Measurements from ENCODE around the gene MPP4.
A peak's percentile ranks its signal among the peaks of the same experiment; 100 is the strongest.
"Not testable (repeated sequence)": the region's sequence is repeated elsewhere in the genome, so short reads cannot be mapped to it uniquely, and the experiment has no call there.

The MPP4 gene

DNA sequence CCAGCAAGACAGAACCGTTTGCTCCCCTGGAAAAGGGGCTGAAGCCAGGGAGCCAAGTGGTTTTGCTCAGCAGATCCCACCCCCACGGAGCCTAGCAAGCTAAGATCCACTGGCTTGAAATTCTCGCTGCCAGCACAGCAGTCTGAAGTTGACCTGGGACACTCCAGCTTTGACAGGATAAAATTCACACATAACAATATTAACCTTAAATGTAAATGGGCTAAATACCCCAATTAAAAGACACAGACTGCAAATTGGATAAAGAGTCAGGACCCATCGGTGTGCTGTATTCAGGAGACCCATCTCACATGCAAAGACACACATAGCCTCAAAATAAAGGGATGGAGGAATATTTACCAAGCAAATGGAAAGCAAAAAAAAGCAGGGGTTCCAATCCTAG is 27.2 kb downstream of the MPP4 start:
- DNase-seq, result not testable (repeated sequence)

DNA sequence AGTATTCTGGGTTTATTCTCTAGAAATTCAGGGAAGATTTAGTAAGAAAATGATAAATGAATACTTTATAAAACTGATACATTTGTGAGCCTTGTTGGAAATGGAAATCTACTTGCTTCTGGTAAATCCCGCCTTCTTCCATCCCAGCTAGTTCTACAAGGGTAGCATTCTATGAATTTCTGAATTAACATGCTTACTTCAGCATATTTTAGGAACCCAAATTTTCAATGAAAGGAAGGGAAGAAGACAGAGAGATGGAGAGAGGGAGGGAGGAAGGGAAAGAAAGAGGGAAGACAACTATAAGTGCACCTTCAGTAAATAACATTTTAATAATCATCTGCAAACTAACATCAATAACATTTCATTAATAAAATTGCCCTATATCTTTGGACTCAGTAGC is 28.6 kb downstream of the MPP4 start:
- DNase-seq, result no peak

DNA sequence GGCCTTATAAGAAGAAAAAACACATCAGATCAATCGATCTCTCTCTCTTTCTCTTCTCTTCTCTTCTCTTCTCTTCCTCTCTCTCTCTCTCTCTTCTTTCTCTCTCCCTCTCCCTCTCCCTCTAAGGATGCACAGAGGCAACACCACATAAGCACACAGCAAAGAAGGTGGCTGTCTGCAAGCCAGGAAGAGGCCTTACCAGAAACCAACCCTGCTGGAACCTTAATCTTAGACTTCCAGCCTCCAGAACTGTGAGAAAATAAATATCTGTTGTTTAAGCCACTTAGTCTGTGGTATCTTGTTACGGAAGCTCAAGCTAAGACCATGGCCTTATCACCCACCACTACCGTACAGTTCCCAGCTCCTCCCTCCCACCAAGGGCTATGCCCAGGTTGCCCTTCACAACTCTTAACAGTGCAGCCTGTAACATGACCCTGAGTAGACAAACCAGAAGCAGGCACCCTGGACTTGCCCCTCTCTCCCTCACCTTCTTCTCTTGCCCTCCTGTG is 30.0 kb downstream of the MPP4 start:
- no peak for DNase-seq

DNA sequence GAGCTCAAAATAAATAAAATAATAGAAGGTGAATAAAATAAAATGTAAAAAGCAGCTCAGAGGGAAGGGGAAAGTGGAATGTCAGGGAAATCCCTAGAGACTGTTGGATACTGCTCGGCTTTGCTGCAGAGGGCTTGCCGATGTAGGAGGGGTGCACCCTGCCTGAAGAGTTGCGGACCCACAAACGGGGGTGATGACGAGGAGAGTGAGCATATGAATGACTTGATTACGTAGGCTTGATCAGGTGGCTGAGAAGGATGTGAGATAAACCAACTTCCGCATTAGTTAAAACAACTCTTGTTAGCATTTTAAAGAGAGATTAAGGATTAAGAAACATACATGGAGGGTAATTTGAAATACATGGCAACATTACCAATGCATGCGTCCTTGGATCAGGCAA is 34.1 kb downstream of the MPP4 start:
- no peak for DNase-seq

DNA sequence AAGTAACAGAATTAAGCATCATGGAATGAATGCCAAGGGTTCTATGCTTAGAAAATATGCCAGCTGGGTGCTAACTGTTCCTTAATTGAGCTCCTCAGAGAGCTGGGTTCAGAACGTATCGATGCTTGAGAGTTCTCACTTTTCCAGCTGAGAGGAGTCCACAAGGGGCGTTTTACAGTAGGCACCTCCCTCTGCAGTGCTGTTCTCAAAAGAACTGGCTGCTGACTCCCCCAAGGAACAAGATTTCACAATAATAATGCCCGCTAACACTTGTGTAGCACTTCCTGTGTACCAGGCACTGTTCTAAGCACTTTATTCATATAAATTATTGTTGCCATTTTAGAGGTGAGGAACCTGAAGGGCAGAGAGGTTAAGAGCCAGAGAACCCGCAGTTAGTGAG is 37.1 kb downstream of the MPP4 start:
- no peak for DNase-seq

DNA sequence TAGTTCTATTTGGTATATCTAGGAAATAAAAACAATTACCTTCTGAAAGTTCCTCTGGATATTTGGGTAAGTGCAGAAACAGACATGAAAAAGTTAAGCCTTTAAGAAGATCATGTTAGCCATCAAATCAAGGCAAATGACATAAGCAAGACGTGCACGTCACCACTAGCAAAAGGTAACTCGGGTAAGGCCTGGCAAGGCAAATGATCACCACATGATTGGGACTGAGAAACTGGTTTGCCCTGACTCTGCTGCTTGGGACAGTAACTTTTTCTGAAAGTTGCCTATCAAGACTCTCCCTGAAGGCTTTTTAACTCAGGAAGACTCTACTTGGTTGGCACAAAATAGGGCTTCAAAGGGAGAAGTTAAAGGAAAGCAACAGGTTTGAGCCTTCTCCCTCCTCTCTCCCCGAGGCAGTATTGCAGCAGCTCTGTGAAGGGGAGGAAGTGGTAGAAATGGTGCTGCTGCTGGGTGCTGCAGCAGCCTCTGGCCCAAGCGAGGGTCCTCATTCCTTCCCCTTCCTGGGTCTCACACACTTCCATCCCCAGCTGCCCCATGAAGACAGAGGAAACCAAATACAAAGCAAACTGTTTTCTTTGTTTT is 38.0 kb downstream of the MPP4 start:
- no peak for DNase-seq

DNA sequence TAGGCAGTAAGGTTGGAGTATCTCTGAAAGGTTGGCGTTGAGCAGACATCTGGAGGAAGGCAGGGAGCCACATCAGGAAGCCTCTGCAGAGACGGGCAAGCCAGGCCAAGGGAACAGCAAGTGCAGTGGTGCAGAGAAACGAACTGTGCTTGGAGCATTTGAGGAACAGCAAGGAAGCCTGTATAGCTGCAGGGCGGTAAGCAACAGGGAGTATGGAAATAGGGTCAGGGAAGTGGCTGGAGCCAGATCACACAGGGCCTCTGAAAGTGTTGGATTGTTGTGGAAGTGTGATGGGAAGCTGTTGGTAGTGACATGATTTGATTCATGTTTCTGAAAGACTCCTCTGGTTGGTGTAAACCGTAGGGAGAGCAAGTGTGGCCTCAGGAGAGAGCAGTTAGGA is 41.7 kb downstream of the MPP4 start:
- DNase-seq, result no peak

DNA sequence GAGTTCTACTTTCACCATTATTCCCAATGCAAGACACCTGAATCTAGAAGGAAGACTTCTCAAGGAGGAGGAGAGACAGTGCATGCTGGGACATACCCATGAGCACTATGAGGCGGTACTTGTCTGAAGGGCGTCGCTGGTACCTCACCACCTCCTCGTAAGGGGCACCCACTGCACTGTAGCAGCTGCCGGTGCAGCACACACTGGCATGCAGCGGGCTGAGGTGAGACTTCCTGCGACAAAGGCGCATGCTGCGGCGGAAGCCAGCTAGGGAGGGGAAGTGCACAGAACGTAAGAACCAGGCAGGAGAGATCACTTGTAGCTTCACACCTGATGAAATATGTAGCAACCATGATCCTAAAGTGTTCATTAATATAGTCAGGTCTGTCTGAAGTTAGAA is 42.3 kb downstream of the MPP4 start:
- peak; percentile 49 for DNase-seq

DNA sequence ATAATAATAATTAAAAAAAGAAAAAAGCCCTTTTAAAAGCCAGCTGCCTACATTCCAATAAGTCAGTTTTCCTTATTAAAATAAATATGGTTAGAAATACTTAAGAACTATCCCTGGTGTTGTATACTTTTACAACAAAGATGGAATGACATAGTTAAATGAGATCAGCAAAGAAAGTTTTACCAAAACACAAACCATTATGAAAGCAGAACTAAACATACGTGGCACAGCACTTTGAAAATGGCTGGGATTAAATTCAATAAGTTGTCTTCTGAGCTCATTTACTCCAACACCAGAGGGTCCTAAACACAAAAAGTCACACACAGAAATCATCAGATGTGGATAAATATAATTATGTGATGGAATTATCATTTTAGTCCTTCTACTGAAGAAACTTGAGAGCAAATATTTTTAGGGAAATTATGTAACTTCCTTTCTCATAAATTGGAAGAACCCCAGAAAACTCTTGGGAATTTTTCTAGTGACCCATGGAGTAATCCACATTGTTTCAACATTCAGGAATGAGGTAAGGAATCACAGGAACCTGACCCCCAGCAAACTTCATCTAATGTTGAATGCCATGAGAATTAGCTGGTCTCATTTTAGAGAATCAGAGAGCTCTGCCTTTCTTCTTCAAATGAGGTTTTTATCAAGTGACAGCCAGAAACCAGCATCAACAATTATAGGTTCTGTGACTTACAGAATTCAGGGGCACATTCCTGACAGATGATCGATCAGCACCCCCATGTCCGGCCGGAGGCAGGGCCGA is 43.6 kb downstream of the MPP4 start:
- DNase-seq, result no peak

DNA sequence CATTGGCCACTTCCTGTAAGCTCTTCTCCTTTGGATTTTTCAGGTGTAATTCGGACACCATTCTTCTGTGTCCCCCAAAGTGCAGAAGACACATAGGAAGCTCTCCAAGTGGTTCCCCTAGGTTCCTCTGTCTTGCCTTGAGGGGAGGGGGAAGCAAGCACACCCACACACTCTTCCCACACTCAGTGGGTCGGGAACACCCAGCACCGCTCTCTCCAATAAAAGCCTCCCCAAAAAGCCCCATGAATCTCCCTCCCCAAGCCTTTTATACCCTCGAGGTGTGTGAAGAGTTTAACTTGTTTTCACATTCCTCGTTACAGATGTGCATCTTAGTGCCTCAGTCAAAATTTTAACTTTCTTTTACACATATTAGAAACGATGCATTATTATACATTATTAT is 45.2 kb downstream of the MPP4 start:
- no peak for DNase-seq

DNA sequence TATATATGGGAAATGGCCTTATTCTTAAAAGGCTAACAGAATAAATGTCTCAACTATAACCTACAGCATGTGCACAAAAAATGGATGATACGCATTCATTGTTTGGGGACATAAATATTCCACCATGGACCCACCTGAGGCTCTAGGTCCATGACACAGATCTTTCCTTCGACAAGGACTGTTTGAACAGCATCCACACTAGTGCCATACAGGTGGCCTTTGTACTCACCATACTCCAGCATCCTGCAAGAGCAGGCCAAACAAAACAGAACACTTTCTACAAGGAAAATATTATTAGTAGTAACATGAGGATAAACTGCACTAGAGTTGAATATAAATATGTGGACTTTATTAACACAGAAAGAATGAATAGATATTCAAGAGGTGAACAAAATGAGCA is 49.0 kb downstream of the MPP4 start:
- no peak for DNase-seq

DNA sequence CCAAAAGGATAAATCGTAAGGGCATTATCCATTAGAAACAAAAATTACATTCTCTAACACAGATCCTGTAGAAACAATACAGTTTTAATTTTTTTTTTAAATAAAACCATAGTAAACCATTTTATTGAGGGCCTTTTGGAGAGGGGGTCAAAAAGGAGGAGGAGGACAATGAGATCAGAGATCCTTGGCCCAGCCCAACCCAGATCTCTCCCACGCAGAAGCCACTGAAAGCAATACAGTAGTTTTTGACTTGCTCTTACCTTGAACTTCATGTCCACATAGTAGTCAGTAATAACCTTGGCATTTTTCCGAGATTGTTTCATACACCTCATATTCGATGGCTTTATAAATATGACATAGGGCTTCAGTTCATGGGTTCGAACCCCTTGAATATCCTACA is 51.0 kb downstream of the MPP4 start:
- DNase-seq, result no peak

DNA sequence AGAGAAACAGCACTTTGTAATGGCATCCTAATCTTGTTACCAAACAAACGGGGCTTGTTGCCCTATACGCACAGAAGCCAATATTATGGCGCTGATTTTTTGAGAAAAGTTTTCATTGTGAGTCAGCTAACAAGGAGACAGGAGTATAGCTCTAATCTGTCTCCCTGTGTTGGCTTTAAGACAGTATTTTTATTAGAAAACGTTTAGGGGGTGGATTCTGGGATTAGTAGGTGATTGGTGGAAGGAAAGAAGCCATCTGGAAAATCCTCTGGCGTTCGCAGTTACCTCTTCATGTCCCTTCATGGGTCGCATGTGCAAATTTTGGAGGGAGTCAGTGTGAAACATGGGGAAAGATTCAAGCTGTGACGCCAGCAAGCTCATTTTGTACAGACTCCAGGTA is 54.4 kb downstream of the MPP4 start:
- no peak for DNase-seq

DNA sequence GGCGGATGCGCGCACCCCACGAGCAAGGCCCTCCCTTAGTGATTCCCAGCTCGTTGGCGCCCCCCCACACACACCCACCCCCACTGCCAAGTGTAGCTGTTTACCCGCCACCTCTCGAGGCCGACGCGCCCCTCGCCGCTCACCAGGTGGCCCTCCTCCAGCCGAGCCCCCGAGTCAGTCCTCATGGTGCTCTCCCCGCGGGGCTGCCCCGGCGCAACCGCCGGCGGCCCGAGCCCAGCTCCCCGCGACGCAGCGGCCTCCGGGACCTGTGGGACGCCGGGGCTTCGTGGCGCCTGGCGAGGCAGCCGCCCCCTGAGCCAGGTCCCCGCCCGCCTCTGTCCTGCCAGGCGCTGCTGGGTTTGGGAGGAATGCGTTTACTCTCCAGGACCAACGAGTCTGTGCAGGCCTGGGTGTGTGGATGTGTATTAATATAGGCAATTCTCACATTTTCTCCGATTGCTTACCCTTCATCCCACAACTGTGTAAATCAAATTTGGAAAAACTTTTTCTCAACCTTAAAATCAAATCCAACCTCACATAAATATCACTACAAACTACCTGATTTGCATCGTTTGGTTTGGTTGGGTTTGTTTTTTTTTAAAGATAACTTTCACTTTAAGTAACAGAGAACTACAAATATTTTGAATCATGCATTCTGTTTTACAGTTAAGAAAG is 55.1 kb downstream of the MPP4 start, which contains the start of gene TMEM237:
TSS of gene TMEM237 (minus strand) at position 288 of the 675 bp plus-strand sequence. CDS start at position 185, 103 bp downstream.
- DNase-seq, result peak; percentile 62

DNA sequence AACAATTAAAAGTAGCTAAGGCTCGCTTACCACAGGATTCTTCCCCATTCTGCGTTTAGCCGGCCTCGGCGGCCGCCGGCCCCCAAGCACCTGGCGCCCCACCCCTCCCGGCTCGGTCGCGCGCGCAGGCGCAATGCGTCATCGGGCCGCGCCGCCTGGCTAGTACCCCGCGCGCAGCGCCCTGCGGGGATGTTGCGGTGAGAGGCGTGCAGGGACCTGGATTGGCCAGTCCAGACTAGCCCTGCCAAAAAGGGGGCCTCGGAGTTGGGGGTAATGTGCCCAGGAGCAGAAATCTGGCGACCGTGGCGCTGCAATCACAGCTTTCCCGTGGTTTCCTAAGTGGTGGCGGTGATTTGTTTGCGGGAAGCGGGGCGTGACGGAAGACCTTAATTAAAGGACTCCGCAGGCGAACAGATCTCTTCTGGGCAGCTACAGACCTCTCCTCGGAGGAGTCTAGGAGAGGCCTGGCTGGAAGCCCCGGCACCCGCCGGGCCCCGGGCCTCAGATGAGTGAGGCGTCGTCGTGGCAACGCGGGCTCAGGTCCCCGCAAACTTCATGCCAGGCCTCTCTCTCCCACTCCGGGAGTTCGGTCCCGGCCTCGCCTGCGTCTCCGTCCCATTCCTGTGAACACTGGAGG is 55.7 kb downstream of the MPP4 start:
- peak; percentile 87 for DNase-seq

DNA sequence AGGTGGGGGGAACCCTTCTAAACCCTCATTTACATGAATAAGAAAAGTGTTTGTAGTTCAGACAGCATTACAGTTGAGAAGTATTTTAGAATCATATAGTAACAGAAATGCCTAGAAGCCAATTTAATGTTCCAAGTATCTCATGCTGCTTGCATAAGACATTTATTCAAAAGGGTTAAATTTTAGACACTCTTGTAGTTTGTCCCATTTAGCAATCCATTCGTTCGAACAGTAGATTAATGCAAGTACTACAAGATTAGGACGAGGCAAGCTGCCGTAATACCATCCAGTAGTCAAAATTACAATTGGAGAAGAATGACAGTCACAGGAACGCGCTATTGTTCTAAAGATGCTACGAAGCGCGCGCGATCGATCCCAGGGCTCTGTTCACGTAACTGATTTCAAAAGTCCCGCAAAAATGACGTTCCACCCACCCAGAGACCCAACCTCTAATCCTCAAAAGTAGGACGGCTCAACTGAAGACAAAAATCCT is 56.3 kb downstream of the MPP4 start:
- DNase-seq, result no peak

DNA sequence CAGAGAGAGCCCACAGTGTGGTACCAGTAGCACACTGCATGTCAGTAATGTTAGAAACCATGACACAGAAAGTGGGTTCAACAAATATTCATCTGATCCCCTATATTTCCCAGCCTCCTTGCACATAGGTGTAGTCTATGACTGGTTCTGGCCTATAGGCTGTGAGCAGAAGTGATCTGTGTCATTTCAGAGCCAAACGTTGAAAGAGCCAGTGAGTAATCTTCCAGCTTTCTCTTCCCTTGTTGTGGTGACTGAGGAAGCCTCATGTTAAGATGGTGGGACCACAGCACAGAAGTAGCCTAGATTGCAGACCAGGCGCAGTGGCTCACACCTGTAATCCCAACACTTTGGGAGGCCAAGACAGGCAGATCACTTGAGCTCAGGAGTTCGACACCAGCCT is 59.2 kb downstream of the MPP4 start:
- no peak for DNase-seq

DNA sequence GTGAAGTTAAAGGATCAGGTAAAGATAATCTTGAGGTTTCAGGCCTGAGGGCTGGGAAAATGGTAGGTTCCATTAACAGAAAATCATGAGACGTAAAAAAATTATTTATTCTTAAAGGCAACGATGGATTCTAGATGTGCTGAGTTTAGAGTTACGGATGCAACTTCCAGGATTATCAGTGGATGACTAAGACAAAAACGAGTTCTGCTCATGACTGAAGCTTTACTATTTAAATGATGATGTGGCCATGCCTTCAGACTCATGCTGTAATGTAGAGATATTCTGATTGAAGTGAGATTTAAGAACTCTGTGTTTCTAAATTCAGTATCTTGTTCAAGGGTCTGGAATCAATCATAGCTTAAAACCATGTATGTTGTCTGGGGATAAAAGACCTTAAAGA is 60.1 kb downstream of the MPP4 start:
- no peak for DNase-seq

DNA sequence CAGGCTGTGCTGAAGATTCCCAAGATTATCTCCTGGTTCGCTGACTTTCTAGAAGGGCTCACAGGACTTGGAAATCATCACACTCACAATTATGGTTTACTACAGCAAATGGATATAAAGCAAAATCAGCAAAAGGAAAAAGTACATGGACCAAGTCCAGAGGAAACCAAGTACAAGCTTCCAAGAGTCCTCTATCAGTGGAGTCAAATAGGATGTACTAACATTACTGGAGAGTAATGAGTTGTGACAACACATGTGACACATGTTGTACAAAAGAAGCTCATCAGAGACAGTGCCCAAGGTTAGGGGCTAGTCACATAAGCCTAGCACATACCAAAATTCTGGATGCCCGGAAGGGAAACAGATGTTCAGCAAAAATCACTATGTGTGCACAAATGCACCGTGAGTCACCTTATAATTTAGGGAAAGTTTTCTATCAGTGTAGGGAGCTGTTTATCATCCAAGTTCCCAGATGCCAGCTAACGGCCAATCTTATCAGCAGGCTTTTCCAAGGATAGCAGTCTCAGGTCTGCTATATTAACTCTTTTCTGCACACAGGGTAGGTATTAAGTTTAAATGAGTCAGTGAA is 64.7 kb downstream of the MPP4 start:
- no peak for DNase-seq

DNA sequence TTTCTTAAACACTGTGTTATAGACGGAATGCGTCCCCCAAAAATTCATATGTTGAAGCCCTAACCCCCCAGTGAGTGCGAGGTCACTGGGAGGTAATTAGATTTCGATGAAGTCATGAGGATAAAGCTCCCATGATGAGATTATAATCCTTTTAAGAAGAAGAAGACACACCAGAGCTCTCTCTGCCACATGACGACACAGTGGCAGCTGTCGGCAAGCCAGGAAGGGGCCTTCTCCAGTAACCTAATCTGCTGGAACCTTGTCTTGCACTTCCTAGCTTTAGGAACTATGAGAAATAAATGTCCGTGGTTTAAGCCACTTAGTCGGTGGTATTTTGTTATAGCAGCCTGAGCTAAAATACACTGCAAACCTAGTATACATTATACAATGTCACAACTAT is 67.4 kb downstream of the MPP4 start:
- DNase-seq, result no peak

DNA sequence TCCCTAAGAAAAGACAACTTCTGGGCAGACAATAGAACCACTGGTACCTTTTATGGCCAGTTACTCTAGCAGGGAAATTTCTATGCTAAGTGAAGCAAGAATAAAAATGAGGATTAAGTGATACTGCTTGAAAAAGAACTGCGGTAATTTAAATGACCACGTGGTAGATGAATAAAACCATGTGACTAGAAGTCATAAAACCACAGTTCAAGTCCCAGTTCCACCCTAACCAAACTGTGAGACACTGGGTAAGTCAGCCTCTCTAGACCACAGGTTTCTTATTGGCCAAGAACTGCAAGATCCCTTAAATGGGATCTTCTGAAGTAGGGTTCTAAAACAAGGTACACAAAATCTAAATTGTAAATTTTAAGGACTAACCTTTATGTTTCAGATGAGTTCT is 67.9 kb downstream of the MPP4 start:
- DNase-seq, result no peak

DNA sequence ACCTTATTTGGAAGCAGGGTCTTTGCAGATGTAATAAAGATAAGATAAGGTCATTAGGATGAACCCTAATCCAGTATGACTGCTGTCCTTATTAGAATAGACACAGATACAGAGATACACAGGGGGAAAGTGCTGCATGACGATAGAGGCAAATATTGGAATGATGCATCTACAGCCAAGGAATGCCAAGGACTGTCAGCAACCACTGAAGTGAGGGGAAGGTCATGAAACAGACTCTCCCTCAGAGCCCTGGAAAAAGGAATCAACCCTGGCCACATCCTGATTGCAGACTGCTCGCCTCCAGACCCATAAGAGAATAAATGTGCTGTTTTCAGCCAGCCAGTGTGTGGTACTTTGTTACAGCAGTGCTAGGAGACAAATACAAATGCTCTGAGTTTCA is 69.9 kb downstream of the MPP4 start:
- DNase-seq, result no peak

All from CD4-positive, alpha-beta T cell treated with Interleukin-10 for 1 hour (primary cell).